T-helper 1 cell treated with Interleukin-12 subunit alpha and Interleukin-12 subunit beta and Interleukin-4 antibody, amounts not matched to agents 30 μg/mL and 1 μg/mL, for 36 hours (primary cell): ENCODE results near the gene HIGD2B.
"Not testable (repeated sequence)": the region's sequence is repeated elsewhere in the genome, so short reads cannot be mapped to it uniquely, and the experiment has no call there.

Source experiments
- H3K27ac Mint-ChIP-seq: one replicate; pipeline ENCODE4 v1.8.0; 2021; ENCODE audit warnings: mild to moderate bottlenecking, mixed read lengths
- H3K27me3 Mint-ChIP-seq: one replicate; pipeline ENCODE4 v1.8.0; 2021; ENCODE audit warnings: low read depth, mixed read lengths
- H3K36me3 Mint-ChIP-seq: one replicate; pipeline ENCODE4 v1.8.0; 2021; ENCODE audit warnings: low read depth, mixed read lengths
- H3K4me1 Mint-ChIP-seq: one replicate; pipeline ENCODE4 v1.8.0; 2021; ENCODE audit warnings: low read depth, mixed read lengths
- H3K4me3 Mint-ChIP-seq: one replicate; pipeline ENCODE4 v1.8.0; 2021; ENCODE audit warnings: mild to moderate bottlenecking, moderate library complexity, mixed read lengths
- H3K9me3 Mint-ChIP-seq: one replicate; pipeline ENCODE4 v1.8.0; 2021; ENCODE audit warnings: mixed read lengths

Gene HIGD2B

DNA sequence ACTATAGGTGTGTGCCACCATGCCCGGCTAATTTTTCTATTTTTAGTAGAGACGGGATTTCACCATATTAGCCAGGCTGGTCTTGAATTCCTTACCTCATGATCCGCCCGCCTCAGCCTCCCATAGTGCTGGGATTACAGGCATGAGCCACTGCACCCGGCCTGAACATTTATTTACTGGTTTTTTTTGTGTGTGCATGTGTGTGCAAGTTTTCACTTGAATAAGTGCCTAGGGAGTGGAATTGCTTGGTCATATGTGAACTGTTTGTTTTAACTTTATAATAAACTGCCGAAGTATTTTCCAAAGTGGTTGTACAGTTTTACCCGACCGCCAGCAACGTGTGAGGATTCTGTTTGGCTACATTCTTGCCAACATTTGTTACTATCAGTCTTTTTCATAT lies 14.1 kb upstream of the HIGD2B start:
- H3K27me3 Mint-ChIP-seq: no peaks in the 10 kb centered on the region
- H3K4me3 Mint-ChIP-seq: no peak overlapping the region
- no peaks in the 10 kb centered on the region for H3K9me3 Mint-ChIP-seq
- H3K27ac Mint-ChIP-seq: no peak overlapping the region
- peaks cover 3% of the 10 kb centered on the region for H3K36me3 Mint-ChIP-seq
- no peaks in the 10 kb centered on the region for H3K4me1 Mint-ChIP-seq

DNA sequence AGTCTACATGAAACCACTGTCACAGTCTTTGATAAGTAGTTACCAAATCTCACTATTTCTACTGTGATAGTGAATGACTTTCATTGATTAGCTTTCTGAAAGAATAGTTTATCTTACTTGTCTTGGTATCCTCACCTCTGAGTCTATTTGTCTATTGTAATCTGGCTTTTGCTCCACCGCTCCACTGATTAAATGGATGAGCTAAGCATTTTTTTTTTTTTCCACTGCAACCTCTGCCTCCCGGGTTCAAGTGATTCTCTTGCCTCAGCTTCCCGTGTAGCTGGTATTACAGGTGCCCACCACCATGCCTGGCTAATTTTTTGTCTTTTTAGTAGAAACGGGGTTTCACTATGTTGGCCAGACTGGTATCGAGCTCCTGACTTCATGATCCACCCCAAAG lies 13.0 kb upstream of the HIGD2B start:
- Mint-ChIP-seq H3K4me3 (no peak overlapping the region), H3K27ac (no peak overlapping the region), H3K36me3 (peaks cover 4% of the 10 kb centered on the region)

DNA sequence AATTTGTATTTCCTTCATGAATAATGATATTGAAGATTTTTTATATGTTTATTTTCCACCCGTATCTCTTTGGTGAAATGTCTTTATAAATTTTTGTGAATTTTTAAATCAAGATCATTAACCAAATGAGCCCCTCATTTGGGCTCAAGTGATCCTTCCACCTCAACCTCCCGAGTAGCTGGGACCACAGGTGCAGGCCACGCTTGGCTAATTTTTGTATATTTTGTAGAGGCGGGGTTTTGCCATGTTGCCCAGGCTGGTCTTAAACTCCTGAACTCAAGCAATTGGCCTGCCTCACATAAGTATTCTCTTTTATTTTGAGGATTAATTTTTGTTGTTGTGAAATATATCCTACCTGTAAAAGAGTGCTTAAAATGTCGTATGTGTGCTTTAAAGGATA lies 5.0 kb upstream of the HIGD2B start:
- peaks cover 10% of the 10 kb centered on the region for H3K4me1 Mint-ChIP-seq
- H3K9me3 Mint-ChIP-seq: no peaks in the 10 kb centered on the region
- H3K36me3 Mint-ChIP-seq: peaks cover 6% of the 10 kb centered on the region
- H3K27ac Mint-ChIP-seq: no peak overlapping the region
- no peak overlapping the region for H3K4me3 Mint-ChIP-seq
- no peaks in the 10 kb centered on the region for H3K27me3 Mint-ChIP-seq

More for the DNA sequence above, 13.0 kb upstream of the HIGD2B start:
- Mint-ChIP-seq H3K27me3 (no peaks in the 10 kb centered on the region), H3K4me1 (peaks cover 2% of the 10 kb centered on the region), H3K9me3 (no peaks in the 10 kb centered on the region)

DNA sequence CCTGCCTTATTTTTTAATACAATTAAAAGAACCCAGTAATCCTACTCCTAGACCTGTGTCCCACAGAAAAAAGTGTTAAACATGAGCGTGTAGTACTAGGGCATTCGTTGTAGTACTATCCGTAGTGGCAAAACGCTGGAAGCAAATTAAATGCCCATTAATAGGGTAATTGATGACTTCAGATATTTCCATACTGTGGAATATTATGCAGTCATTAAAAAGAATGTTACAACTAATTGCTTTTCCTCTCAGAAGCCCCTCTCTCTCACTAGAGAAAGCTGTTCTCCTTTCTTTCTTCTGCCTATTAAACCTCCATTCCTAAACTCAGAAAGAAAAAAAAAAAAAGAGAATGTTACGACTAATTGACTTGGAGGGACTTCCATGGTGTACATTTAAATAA lies 2.7 kb upstream of the HIGD2B start:
- Mint-ChIP-seq H3K4me1 (peaks cover 17% of the 10 kb centered on the region), H3K4me3 (no peak overlapping the region), H3K36me3 (peaks cover 2% of the 10 kb centered on the region), H3K9me3 (no peaks in the 10 kb centered on the region), H3K27ac (no peak overlapping the region), H3K27me3 (no peaks in the 10 kb centered on the region)

DNA sequence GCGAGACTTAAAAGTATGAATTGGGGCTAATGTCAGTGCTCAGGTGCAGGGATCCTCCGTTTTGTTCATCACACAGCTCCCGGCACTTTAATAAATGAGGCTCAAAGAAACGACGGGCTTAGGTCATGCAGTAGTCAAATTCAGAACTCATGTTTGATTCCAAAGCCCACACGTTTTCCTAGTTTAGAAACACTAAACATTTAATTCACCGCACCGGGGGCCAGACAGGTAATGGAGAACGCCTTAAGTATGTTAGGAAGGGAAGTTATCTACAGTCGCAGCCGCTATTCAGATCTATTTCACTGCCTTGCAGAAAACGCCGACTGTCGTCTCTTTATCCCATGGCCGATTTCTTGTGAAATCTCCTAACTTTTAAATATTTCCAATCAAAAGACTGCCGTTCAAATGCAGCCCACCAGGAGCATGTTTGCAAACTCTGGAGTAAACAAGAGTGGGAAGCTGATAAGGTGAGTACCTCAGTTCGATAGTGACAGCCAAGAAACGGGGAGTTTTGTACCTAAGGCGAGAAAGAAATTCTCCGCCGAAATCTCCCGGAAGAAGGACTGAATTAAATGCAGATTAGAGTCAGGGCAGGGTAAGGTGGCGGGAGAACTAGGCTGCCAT lies 569 bp downstream of the HIGD2B start:
- peaks cover 19% of the 10 kb centered on the region for H3K4me1 Mint-ChIP-seq
- H3K36me3 Mint-ChIP-seq: peaks cover 2% of the 10 kb centered on the region
- no peaks in the 10 kb centered on the region for H3K9me3 Mint-ChIP-seq
- peak overlapping the region; percentile 97 for H3K4me3 Mint-ChIP-seq
- H3K27ac Mint-ChIP-seq: peak overlapping the region; percentile 94
- H3K27me3 Mint-ChIP-seq: no peaks in the 10 kb centered on the region

DNA sequence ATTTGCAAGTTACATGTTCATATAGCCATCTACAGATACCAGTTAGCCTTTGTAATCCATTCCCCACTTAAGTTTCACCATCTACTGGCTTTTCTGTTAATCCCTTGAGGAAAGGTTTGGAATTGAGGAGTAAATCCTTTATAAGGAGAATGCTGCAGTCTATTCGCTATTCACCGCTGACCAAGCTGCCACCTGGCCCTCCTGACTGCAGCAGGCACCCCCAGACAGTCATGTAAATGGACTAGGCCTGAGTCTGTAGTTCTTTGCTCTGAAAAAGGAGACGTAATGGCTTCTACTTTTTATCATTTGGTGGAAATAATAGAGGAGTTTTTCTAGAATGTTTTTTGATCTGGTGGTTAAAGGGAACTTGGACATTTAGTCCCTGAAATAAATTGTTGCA lies 3.2 kb downstream of the HIGD2B start:
- peaks cover 19% of the 10 kb centered on the region for H3K4me1 Mint-ChIP-seq
- no peak overlapping the region for H3K27ac Mint-ChIP-seq
- H3K27me3 Mint-ChIP-seq: peaks cover 15% of the 10 kb centered on the region
- H3K36me3 Mint-ChIP-seq: peaks cover 2% of the 10 kb centered on the region
- H3K9me3 Mint-ChIP-seq: no peaks in the 10 kb centered on the region
- no peak overlapping the region for H3K4me3 Mint-ChIP-seq

DNA sequence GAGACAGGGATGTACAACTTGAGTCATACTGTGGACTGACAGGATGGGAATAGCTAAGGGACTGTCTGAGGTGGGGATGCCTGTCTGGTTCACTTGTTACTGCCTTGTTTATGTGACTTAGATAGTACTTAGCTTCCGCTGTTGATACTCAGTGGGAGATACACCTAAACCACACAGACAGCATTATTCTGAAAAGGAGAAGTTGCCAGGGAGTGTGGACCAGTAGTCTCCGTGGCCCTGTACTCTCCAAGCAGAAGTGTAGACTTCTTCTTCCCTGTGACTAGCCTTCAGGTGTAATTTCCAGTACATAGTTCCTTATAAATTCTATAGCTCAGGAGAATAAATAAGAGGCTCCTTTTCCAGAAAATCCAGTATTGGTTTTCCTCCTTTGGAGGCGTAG lies 5.1 kb downstream of the HIGD2B start:
- Mint-ChIP-seq H3K4me3 (no peak overlapping the region), H3K4me1 (peaks cover 10% of the 10 kb centered on the region), H3K27me3 (peaks cover 24% of the 10 kb centered on the region), H3K27ac (no peak overlapping the region), H3K36me3 (no peaks in the 10 kb centered on the region), H3K9me3 (no peaks in the 10 kb centered on the region)

DNA sequence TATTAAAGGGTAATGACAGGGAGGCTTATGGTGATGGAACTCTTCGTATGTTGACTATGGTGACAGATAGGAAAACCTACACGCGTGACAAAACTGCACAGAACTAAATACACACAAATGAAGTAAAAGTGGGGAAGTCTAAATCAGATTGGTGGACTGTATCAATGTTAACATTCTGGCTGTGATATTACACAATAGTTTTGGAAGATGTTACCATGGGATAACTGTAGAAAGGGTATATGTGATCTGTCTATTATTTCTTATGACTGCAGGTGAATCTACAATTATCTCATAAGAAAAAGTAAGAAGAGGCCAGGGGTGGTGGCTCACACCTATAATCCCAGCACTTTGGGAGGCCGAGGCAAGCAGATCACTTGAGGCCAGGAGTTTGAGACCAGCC lies 9.1 kb downstream of the HIGD2B start:
- no peak overlapping the region for H3K4me3 Mint-ChIP-seq

DNA sequence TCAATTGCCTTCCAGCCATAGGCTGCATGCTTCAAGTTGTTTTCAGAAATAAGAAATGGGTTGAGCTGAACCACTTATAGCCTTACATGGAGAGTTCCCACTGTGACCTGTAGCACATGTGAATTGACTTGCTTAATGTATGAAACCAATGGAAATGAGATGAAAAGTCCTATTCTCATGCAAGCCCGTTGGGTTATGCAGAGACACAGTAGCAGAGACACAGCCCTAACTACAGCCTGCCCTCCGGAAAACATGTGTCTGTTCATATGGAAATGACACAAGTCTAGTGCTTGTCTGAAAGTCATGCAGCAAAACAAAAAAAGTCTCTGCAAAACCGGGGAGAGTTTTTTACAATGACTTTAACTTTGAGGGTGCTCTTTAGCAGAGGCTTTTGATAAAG lies 14.5 kb downstream of the HIGD2B start:
- H3K27ac Mint-ChIP-seq: no peak overlapping the region
- H3K4me1 Mint-ChIP-seq: peaks cover 10% of the 10 kb centered on the region
- H3K36me3 Mint-ChIP-seq: no peaks in the 10 kb centered on the region
- H3K9me3 Mint-ChIP-seq: no peaks in the 10 kb centered on the region
- no peak overlapping the region for H3K4me3 Mint-ChIP-seq
- H3K27me3 Mint-ChIP-seq: peaks cover 20% of the 10 kb centered on the region

More for the DNA sequence above, 9.1 kb downstream of the HIGD2B start:
- Mint-ChIP-seq H3K36me3 (no peaks in the 10 kb centered on the region), H3K27ac (no peak overlapping the region), H3K9me3 (no peaks in the 10 kb centered on the region), H3K4me1 (no peaks in the 10 kb centered on the region), H3K27me3 (peaks cover 34% of the 10 kb centered on the region)

DNA sequence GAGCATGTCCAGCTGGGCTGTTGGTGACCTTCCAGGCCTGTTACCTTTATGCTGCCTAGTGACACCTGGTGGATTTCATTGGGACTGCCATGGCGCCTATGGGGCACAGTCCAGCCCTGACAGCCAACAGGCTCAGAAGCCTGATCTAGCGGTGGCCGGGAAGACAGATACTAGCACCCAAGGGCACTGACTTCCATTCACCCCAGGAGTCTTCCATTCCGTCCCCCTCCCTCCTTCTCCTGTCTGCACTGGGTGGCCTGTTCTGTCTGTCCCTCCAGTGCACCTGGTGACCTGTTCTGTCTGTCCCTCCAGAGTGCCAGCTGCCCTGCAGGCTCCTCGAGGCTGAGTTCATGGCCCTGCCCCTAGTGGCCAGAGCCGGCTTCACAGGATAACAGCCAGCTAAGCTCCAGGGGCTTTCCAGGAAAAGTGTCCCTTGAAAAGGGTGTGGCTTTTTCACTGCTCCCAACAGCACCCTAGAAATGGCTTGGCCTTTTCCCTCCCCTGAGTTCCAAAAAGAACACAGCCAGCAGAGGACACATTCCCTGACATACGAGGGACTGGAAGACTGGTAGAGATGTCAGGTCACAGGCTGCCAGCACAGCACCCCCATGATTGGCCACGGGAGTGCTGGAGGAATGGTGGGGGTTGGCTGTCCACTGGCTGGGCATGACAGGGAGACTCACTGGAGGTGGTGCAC lies 15.2 kb downstream of the HIGD2B start:
- Mint-ChIP-seq H3K4me1 (peaks cover 10% of the 10 kb centered on the region), H3K4me3 (peak overlapping the region; percentile 71), H3K27me3 (peaks cover 20% of the 10 kb centered on the region)
- not testable (repeated sequence) for H3K9me3 Mint-ChIP-seq, H3K27ac Mint-ChIP-seq, H3K36me3 Mint-ChIP-seq

DNA sequence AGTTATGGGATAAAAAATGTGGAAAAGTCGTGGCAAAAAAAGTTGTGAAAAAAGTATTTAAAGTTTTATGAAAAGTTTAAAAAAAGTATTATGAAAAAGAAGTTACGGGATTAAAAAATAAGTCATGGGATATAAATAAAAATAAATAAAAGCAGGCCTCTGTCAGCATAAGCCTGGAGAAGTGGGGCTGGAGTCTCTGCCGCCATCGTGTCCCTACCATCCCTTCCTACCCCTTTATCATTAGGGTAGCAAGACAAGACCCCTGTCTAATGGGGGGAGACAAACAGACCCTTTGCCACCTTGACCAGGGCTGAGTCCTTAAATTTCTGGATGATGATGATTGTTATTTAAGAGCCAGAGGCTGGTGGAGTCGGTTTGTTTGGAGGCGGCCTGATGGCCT lies 16.2 kb downstream of the HIGD2B start:
- H3K4me3 Mint-ChIP-seq: not testable (repeated sequence)
- peaks cover 10% of the 10 kb centered on the region for H3K4me1 Mint-ChIP-seq
- H3K27me3 Mint-ChIP-seq: peaks cover 20% of the 10 kb centered on the region

DNA sequence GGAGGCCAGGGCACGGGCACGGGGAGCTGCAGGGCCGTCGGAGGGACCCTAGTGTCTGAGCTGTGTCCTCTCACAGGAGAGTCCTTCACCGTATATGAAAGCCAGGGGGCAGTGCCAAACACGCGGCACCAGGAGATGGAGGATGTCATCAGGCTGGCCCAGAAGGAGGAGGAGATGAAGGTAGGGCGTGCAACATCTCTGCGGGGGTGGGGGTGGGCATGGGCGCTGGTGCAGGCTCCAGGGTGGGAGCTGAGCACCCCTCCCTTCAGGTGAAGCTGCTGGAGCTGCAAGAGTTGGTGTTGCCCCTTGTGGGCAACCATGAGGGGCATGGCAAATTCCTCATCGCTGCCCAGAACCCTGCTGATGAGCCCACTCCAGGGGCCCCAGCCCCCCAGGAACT lies 20.3 kb downstream of the HIGD2B start:
- not testable (repeated sequence) for H3K4me1 Mint-ChIP-seq, H3K27me3 Mint-ChIP-seq, H3K4me3 Mint-ChIP-seq, H3K27ac Mint-ChIP-seq, H3K9me3 Mint-ChIP-seq, H3K36me3 Mint-ChIP-seq

More for the DNA sequence above, 16.2 kb downstream of the HIGD2B start:
- not testable (repeated sequence) for H3K36me3 Mint-ChIP-seq, H3K27ac Mint-ChIP-seq, H3K9me3 Mint-ChIP-seq

DNA sequence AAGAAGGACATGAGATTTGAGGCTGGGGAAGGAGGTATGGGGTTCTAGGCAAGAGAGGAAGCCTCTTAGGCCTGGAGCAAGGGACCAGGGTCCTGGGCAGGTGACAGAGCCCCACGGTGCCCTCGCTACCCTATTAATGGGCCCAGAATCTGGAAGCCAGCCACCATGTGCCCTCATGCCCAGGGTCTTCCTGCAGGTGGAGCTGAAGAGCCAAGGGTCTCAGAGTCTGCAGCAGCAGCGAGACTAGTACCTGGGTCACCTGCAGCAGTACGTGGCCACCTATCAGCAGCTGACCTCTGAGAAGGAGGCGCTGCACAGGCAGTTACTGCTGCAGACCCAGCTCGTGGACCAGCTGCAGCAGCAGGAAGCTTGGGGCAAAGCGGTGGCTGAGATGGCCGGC lies 22.1 kb downstream of the HIGD2B start:
- not testable (repeated sequence) for H3K4me1 Mint-ChIP-seq, H3K36me3 Mint-ChIP-seq, H3K27me3 Mint-ChIP-seq, H3K4me3 Mint-ChIP-seq, H3K9me3 Mint-ChIP-seq, H3K27ac Mint-ChIP-seq

DNA sequence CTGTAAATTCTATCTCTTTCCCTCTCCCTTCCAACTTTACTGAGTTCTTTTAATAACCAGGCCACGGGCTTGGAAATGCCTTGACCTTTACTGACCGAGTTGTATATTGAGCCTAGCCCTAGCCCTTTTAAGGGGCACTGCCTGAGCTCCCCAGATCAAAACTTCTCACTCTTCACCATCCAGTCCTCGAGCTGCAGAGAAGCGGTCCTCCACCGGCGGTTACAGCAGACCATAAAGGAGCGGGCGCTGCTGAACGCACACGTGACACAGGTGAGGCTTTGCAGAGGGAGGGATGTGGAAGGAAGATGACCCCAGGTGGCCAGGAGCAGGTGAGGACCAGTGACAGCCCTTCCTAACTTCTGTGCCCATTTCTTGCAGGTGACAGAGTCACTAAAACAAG lies 24.9 kb downstream of the HIGD2B start:
- not testable (repeated sequence) for H3K36me3 Mint-ChIP-seq, H3K27me3 Mint-ChIP-seq, H3K4me1 Mint-ChIP-seq, H3K27ac Mint-ChIP-seq, H3K9me3 Mint-ChIP-seq, H3K4me3 Mint-ChIP-seq

DNA sequence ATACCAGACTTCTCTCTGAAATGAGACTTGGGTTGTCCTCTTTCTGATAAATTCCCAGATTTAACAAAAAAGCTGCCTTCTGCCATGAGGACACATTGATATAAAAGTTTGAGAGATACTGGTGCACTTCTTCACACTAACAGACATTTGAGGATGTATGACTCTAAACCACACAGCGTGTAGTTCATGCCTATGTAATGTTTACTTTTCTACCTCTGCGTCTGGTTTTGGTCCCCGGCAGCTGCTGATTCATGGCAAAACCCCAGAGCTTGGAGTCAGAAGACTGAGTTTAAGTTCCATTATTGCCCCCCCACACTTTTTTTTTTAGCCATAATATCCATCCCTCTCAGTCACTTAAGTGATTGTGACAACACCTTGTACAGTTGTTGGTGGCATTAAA lies 30.0 kb downstream of the HIGD2B start:
- not testable (repeated sequence) for H3K9me3 Mint-ChIP-seq, H3K27me3 Mint-ChIP-seq, H3K4me1 Mint-ChIP-seq, H3K4me3 Mint-ChIP-seq, H3K36me3 Mint-ChIP-seq, H3K27ac Mint-ChIP-seq

DNA sequence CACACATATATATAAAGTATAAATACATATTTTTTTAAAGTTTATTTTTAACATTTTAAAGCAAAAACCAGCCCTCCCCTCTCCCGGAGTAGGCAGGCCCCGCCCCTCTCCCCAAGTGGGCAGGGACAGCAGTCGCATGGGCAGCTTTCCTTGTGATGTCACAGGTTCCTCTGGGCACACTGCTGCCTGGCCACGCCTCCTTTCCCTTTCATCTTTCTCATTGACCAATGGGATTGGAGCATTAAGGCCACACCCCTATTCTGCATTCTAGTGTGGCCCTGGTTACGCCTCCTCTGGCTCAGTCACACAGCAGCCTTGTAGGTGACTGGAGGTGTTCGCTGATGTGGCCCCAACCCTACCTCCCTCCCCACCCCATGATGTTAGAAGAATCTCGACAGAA lies 31.6 kb downstream of the HIGD2B start, which contains the start of gene GOLGA6B:
GOLGA6B (plus strand) TSS at position 301 of the 400 bp plus-strand sequence; CDS start at position 342, 41 bp downstream.
- not testable (repeated sequence) for H3K4me3 Mint-ChIP-seq, H3K27ac Mint-ChIP-seq, H3K4me1 Mint-ChIP-seq, H3K9me3 Mint-ChIP-seq, H3K27me3 Mint-ChIP-seq, H3K36me3 Mint-ChIP-seq
